B cell (primary cell): ENCODE measurements around the gene SAMD4A. TPM values are rescaled to one million over a fixed set of nuclear protein-coding genes. Genes with fewer than 3 reads are reported as not detected.
"Not testable (repeated sequence)": the region's sequence is repeated elsewhere in the genome, so short reads cannot be mapped to it uniquely, and the experiment has no call there.

Experiments
- ATAC-seq: fragments of 200-7000 bp; cut with Tn5 transposase; one replicate; pipeline ENCODE4 v1.10.0; 2021; ENCODE audit warnings: low read depth, mild to moderate bottlenecking, moderate number of reproducible peaks, moderate library complexity
- CTCF ChIA-PET: fragments of 350-600 bp; sonication (Branson Sonifier 250); formaldehyde crosslinking; loops from one replicate; lab custom pipeline; 2021; ENCODE audit warnings: antibody characterized with exemption, inconsistent platforms; lab: Charles Lee
- POLR2A ChIA-PET: fragments of 350-600 bp; sonication (Branson Sonifier 250); formaldehyde crosslinking; loops from one replicate; lab custom pipeline; 2021; ENCODE audit warnings: antibody characterized with exemption; lab: Charles Lee
- DNase-seq: peaks from one replicate; pipeline ENCODE4 v3.0.0; 2013
- H2AFZ ChIP-seq: 2 replicates; pipeline ENCODE4 v1.6.1; 2012; ENCODE audit warnings: mild to moderate bottlenecking, low read depth, low read length; ENCODE audit not compliant: insufficient read depth, poor library complexity, severe bottlenecking
- H3K27ac ChIP-seq, 2 donors: 1 replicate in 1 of 2; 2 replicates in 1 of 2; pipeline ENCODE4 v1.5.1; 2012 to 2013; ENCODE audit warnings: low read length in 2 of 2, mild to moderate bottlenecking in 2 of 2, moderate library complexity in 1 of 2
- H3K27me3 ChIP-seq, 4 experiments: fragments of 200-600 bp in 1 of 4; sonication (generic) in 1 of 4; replicated peaks in 1 of 4; 1 replicate in 2 of 4; 2 replicates in 2 of 4; pipeline versions ENCODE4 v1.6.1 to v1.7.0; 2013 to 2016; ENCODE audit warnings: low read length in 3 of 4, mild to moderate bottlenecking in 2 of 4, mixed read lengths in 1 of 4, moderate library complexity in 1 of 4; ENCODE audit not compliant: insufficient read depth in 4 of 4, control insufficient read depth in 3 of 4; ENCODE audit errors: control extremely low read depth in 1 of 4
- H3K36me3 ChIP-seq, 2 experiments: replicated peaks in 1 of 2; 1 replicate in 1 of 2; 2 replicates in 1 of 2; pipeline versions ENCODE4 v1.6.1 to v1.7.1; 2013; ENCODE audit warnings: low read length in 1 of 2; ENCODE audit not compliant: insufficient read depth in 2 of 2, control insufficient read depth in 1 of 2; ENCODE audit errors: control extremely low read depth in 1 of 2, extremely low read depth in 1 of 2
- H3K4me1 ChIP-seq, 2 donors: fragments of 200-600 bp in 1 of 2; sonication (generic) in 1 of 2; 1 replicate in 1 of 2; 2 replicates in 1 of 2; pipeline versions ENCODE4 v1.5.1 to v1.6.1; 2013 to 2017; ENCODE audit warnings: low read length in 2 of 2; ENCODE audit not compliant: control insufficient read depth in 2 of 2, insufficient read depth in 2 of 2
- H3K4me2 ChIP-seq: replicated peaks from 2 replicates; pipeline ENCODE3; 2012; ENCODE audit warnings: mild to moderate bottlenecking, low read depth, low read length; ENCODE audit not compliant: poor library complexity, severe bottlenecking
- H3K4me3 ChIP-seq, 5 experiments: fragments of 200-600 bp in 1 of 5; sonication (generic) in 1 of 5; 1 replicate in 3 of 5; 2 replicates in 2 of 5; pipeline versions ENCODE4 v1.5.1 to v1.7.0; 2011 to 2016; ENCODE audit warnings: low read length in 4 of 5, mild to moderate bottlenecking in 4 of 5, low read depth in 2 of 5, control low read depth in 1 of 5, moderate library complexity in 1 of 5; ENCODE audit not compliant: insufficient read depth in 1 of 5; ENCODE audit errors: control extremely low read depth in 1 of 5, extremely low read depth in 1 of 5
- H3K79me2 ChIP-seq: fragments of 200-600 bp; sonication (generic); one replicate; pipeline ENCODE4 v1.6.0; 2016; ENCODE audit warnings: low read length; ENCODE audit not compliant: control insufficient read depth, insufficient read depth
- H3K9ac ChIP-seq: fragments of 200-600 bp; sonication (generic); 2 replicates; pipeline ENCODE4 v1.6.1; 2017; ENCODE audit warnings: mild to moderate bottlenecking, low read length, moderate library complexity
- H3K9me3 ChIP-seq, 3 donors: one replicate each; pipeline versions ENCODE4 v1.6.1 to v1.7.1; 2013; ENCODE audit warnings: low read length in 2 of 3; ENCODE audit not compliant: control insufficient read depth in 2 of 3, insufficient read depth in 1 of 3; ENCODE audit errors: control extremely low read depth in 1 of 3
- H4K20me1 ChIP-seq: 2 replicates; pipeline ENCODE4 v1.6.0; 2012; ENCODE audit warnings: mild to moderate bottlenecking, low read length; ENCODE audit not compliant: insufficient read depth, control insufficient read depth, poor library complexity, severe bottlenecking
- H3K27ac Mint-ChIP-seq: one replicate; pipeline ENCODE4 v1.8.0; 2021; ENCODE audit warnings: mixed read lengths
- H3K27me3 Mint-ChIP-seq: one replicate; pipeline ENCODE4 v1.8.0; 2021; ENCODE audit warnings: mixed read lengths
- H3K4me1 Mint-ChIP-seq: one replicate; pipeline ENCODE4 v1.8.0; 2021; ENCODE audit warnings: mixed read lengths
- H3K4me3 Mint-ChIP-seq: one replicate; pipeline ENCODE4 v1.8.0; 2021; ENCODE audit warnings: mixed read lengths
- H3K9me3 Mint-ChIP-seq: one replicate; pipeline ENCODE4 v1.8.0; 2022; ENCODE audit warnings: mixed read lengths; ENCODE audit not compliant: insufficient read depth
- EZH2 ChIP-seq: IDR thresholded peaks from 2 replicates; pipeline ENCODE4 v1.6.1; 2012; ENCODE audit warnings: borderline replicate concordance, low read depth, mild to moderate bottlenecking, moderate library complexity, low read length; ENCODE audit not compliant: insufficient read depth, poor library complexity, severe bottlenecking
- WGBS: methylation state at CpG from one replicate; pipeline ENCODE4 v1.1.5; 2013; ENCODE audit warnings: missing lambda C conversion rate; ENCODE audit not compliant: insufficient coverage; 5-methylcytosine and 5-hydroxymethylcytosine counted together
- intact Hi-C: fragments of 100-400 bp; cut with micrococcal nuclease; formaldehyde crosslinking; loops from one replicate; pipeline ENCODE4 v1.10.0; 2022
- polyA plus RNA-seq: library from polyadenylated mRNA; depleted of rRNA; stranded (reverse); fragments of >200 nt; gene quantifications from 2 replicates; pipeline ENCODE4 v1.2.3, GENCODE V29; 2012
- total RNA-seq, 2 donors: library from RNA; stranded (reverse); fragments of 120-200 nt in 1 of 2; gene quantifications; 1 replicate in 1 of 2; 2 replicates in 1 of 2; pipeline versions ENCODE4 v1.2.3 to v1.2.4, GENCODE V29; 2013 to 2022
- TF ChIP-seq, protein P1 (sequence below): fragments of 200-600 bp; IDR thresholded peaks from one replicate; pipeline ENCODE4 v1.8.0; 2022; ENCODE audit warnings: antibody characterized with exemption, mild to moderate bottlenecking

Gene SAMD4A
- total and polyA plus RNA-seq, 2 donors (not counting 1 experiment from before 2014, with no cell fraction given): 5.7 to 13.7 TPM

GRCh38 chr14:54749180-54749579, 182.3 kb downstream of the SAMD4A start:
- no peaks in the 10 kb centered on the region for H3K4me1 ChIP-seq
- Mint-ChIP-seq H3K4me1 (no peaks in the 10 kb centered on the region), H3K27ac (no peak overlapping the region), H3K4me3 (no peak overlapping the region), H3K27me3 (no peaks in the 10 kb centered on the region), H3K9me3 (no peaks in the 10 kb centered on the region)
- POLR2A ChIA-PET: no interaction called here
- DNase-seq (no peak), ATAC-seq (no peak)
- TF ChIP-seq, protein P1, sequence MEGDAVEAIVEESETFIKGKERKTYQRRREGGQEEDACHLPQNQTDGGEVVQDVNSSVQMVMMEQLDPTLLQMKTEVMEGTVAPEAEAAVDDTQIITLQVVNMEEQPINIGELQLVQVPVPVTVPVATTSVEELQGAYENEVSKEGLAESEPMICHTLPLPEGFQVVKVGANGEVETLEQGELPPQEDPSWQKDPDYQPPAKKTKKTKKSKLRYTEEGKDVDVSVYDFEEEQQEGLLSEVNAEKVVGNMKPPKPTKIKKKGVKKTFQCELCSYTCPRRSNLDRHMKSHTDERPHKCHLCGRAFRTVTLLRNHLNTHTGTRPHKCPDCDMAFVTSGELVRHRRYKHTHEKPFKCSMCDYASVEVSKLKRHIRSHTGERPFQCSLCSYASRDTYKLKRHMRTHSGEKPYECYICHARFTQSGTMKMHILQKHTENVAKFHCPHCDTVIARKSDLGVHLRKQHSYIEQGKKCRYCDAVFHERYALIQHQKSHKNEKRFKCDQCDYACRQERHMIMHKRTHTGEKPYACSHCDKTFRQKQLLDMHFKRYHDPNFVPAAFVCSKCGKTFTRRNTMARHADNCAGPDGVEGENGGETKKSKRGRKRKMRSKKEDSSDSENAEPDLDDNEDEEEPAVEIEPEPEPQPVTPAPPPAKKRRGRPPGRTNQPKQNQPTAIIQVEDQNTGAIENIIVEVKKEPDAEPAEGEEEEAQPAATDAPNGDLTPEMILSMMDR: no peak
- no peak for TF ChIP-seq EZH2
- 100% methylated on average over 1 of the region's 4 CpGs for WGBS
- peaks cover 0 to 13% of the 10 kb centered on the region in 2 experiments for H3K36me3 ChIP-seq
- no peaks in the 10 kb centered on the region for H3K79me2 ChIP-seq
- no peaks in the 10 kb centered on the region for H3K27me3 ChIP-seq
- no peak overlapping the region for H3K9ac ChIP-seq
- no peaks in the 10 kb centered on the region for H4K20me1 ChIP-seq
- no peak overlapping the region for H2AFZ ChIP-seq
- no peak overlapping the region for H3K27ac ChIP-seq
- H3K4me2 ChIP-seq: no peak overlapping the region
- H3K9me3 ChIP-seq: no peaks in the 10 kb centered on the region
- CTCF ChIA-PET: no interaction called here
- intact Hi-C loops: no loop called here
- no peak overlapping the region for H3K4me3 ChIP-seq

DNA sequence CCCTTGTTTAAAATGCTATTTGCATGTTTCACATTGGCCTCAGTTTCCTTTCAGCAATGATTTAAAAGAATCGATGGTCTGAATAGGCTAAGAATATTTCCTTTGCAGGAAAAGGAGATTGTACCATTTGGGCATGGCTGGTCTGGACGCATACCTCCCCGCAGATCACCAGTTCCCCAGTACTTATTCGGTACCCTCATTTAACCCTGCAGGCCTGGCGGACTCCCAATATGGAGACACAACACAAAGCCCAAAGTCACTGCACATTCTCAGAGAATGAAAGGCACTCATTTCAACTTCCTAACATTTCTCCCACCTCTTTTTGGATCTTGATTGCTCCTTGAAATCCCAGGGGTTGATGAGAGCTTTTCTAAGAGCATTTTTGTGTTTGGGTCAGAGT, 182.8 kb downstream of the SAMD4A start:
- H3K36me3 ChIP-seq: peaks cover 0 to 13% of the 10 kb centered on the region in 2 experiments
- no peaks in the 10 kb centered on the region for H3K9me3 ChIP-seq
- Mint-ChIP-seq H3K4me1 (no peaks in the 10 kb centered on the region), H3K4me3 (no peak overlapping the region), H3K27ac (no peak overlapping the region), H3K27me3 (no peaks in the 10 kb centered on the region), H3K9me3 (no peaks in the 10 kb centered on the region)
- 96% methylated on average over 4 of the region's 5 CpGs for WGBS
- no peak overlapping the region for H3K4me3 ChIP-seq
- no peak overlapping the region for H3K4me2 ChIP-seq
- TF ChIP-seq EZH2: no peak
- TF ChIP-seq, protein P1: no peak
- no peaks in the 10 kb centered on the region for H3K79me2 ChIP-seq
- CTCF ChIA-PET: no interaction called here
- no peak for DNase-seq
- no peak overlapping the region for H3K27ac ChIP-seq
- no peak for ATAC-seq
- no peaks in the 10 kb centered on the region for H4K20me1 ChIP-seq
- H3K9ac ChIP-seq: no peak overlapping the region
- H2AFZ ChIP-seq: no peak overlapping the region
- H3K27me3 ChIP-seq: no peaks in the 10 kb centered on the region
- POLR2A ChIA-PET: no interaction called here
- intact Hi-C loops: no loop called here
- no peaks in the 10 kb centered on the region for H3K4me1 ChIP-seq

- intact Hi-C loops: not testable (repeated sequence)
- POLR2A ChIA-PET: interaction anchor here (0.6 kb wide), 1 partner anchor 12 kb away, joined by 4 read pairs; no protein-coding TSS in a partner anchor
Measured at GRCh38 chr14:54752611-54753010, 185.7 kb downstream of the SAMD4A start.

More at GRCh38 chr14:54752611-54753010, 185.7 kb downstream of the SAMD4A start:
- H3K27ac Mint-ChIP-seq, H4K20me1 ChIP-seq, H3K9me3 Mint-ChIP-seq, CTCF ChIA-PET, H3K9me3 ChIP-seq, H3K9ac ChIP-seq, H3K4me1 Mint-ChIP-seq, H3K79me2 ChIP-seq, DNase-seq, H3K27me3 ChIP-seq, H3K4me1 ChIP-seq, H3K27me3 Mint-ChIP-seq, ATAC-seq, H3K4me3 Mint-ChIP-seq, H3K4me3 ChIP-seq, H3K4me2 ChIP-seq, H2AFZ ChIP-seq, H3K27ac ChIP-seq: not testable (repeated sequence)
- peaks cover 0 to 18% of the 10 kb centered on the region in 2 experiments for H3K36me3 ChIP-seq
- WGBS: 100% methylated on average over 6 of the region's 9 CpGs
